Mucosa of stomach (tissue), 1 donor: ENCODE data around the gene PTOV1.

ENCODE experiments used
- H3K27me3 ChIP-seq: one replicate; pipeline ENCODE4 v1.7.0; 2013; ENCODE audit warnings: mild to moderate bottlenecking, low read length; ENCODE audit not compliant: control insufficient read depth, insufficient read depth
- H3K36me3 ChIP-seq: one replicate; pipeline ENCODE4 v1.7.0; 2013; ENCODE audit warnings: low read length; ENCODE audit not compliant: control insufficient read depth, insufficient read depth
- H3K4me1 ChIP-seq: one replicate; pipeline ENCODE4 v1.7.0; 2013; ENCODE audit warnings: mild to moderate bottlenecking, low read length; ENCODE audit not compliant: control insufficient read depth, insufficient read depth
- H3K4me3 ChIP-seq: one replicate; pipeline ENCODE4 v1.7.0; 2013; ENCODE audit warnings: low read length
- H3K9ac ChIP-seq: one replicate; pipeline ENCODE4 v1.7.0; 2013; ENCODE audit warnings: mild to moderate bottlenecking, low read length, moderate library complexity
- H3K9me3 ChIP-seq: one replicate; pipeline ENCODE4 v1.7.0; 2013; ENCODE audit warnings: mild to moderate bottlenecking, low read length, moderate library complexity; ENCODE audit not compliant: control insufficient read depth
- donor health status: Pancreatic carcinoma.

PTOV1 gene

DNA sequence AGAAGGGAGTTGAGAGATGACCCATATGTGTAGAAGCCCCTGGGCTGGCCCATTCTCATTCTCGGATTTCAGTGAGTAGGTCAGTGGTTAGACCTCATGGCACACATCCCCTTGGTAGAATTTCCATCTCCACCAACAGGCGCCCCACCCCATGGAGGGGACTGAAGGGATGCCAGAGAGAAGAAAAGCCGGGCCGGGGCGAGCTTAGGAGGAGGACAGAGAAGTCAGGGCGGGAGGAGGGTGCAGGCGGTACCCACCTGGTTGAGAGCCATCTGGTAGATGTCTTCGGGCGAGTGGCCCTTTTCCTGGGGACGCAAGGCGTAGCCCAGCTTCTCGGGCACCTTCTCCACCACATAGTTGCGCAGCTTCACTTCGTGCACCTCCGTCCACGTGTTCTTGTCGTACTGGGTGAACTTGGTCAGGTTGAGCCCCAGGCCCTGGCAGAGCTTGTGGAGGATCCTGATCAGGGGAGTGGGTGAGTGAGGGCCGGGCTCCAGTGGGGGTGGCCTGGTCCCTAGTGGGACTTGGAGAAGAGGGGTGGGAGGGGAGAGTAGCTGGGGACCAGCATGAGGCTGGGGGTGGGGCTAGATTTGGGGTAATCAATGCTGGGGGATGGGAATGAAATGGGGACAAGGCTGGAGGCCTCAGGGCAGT is 43.2 kb downstream of the PTOV1 start:
- Histone ChIP-seq H3K4me1 (peaks cover 12% of the 10 kb centered on the region), H3K4me3 (no peak overlapping the region), H3K9ac (no peak overlapping the region), H3K36me3 (no peaks in the 10 kb centered on the region), H3K27me3 (peaks cover 9% of the 10 kb centered on the region), H3K9me3 (no peaks in the 10 kb centered on the region)

- Histone ChIP-seq H3K36me3 (no peaks in the 10 kb centered on the region), H3K4me1 (peaks cover 8% of the 10 kb centered on the region), H3K9me3 (no peaks in the 10 kb centered on the region), H3K4me3 (no peak overlapping the region), H3K27me3 (peaks cover 9% of the 10 kb centered on the region), H3K9ac (no peak overlapping the region)
Observed at GRCh38 chr19:49894879-49895565, 44.1 kb downstream of the PTOV1 start.

- H3K36me3 ChIP-seq = no peaks in the 10 kb centered on the region
- no peak overlapping the region for H3K4me3 ChIP-seq
- H3K9ac ChIP-seq = no peak overlapping the region
- H3K9me3 ChIP-seq = no peaks in the 10 kb centered on the region
- peaks cover 6% of the 10 kb centered on the region for H3K4me1 ChIP-seq
- H3K27me3 ChIP-seq = peaks cover 9% of the 10 kb centered on the region
Observed at GRCh38 chr19:49895566-49896297, 44.8 kb downstream of the PTOV1 start.

DNA sequence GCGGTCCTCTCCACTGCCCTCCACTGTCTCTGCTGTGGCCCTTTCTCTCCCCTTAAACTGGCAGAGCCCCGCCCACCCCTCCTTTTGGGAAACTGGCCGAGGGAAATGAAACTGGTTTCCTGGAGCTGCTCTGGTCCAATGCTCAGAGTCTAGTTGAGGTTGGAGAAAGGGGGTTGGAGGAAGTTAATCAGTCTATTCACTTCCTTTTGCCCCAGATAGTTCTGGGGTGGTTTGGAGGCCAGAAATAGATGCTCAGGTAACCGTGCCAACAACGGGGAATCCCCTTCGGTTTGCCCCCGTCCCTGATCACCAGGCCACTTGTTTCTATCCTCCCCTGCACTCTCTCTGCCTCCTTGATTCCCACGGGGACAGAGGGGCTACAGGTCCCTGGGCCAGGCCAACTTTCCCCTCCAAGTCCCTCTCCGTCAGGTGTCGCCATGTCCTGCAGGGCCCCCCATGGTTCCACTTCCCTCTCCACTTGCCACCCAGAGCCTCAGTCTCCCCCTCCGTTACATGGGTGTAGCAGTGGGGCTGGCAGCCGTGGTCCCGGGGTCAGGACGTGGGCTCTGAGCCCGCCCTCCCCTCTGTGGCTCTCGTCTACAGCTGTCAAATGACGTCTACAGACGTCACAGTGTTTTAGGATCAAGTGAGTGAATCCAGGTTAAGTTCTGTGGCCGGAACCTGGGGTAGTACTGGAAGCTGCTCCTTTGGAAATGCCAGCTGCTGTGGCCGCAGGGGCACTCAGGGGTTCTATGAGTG is 46.1 kb downstream of the PTOV1 start, which contains the start of gene IL4I1:
Gene IL4I1 (minus strand): TSS at position 25 of the 759 bp plus-strand sequence. CDS start 727 bp downstream, outside the sequence.
- Histone ChIP-seq H3K27me3 (peaks cover 3% of the 10 kb centered on the region), H3K9me3 (no peaks in the 10 kb centered on the region), H3K9ac (no peak within 1 kb of the TSS), H3K36me3 (no peaks in the 10 kb centered on the region), H3K4me1 (peaks cover 6% of the 10 kb centered on the region), H3K4me3 (no peak within 1 kb of the TSS)

GRCh38 chr19:49904136-49904535 is 53.2 kb downstream of the PTOV1 start:
- Histone ChIP-seq H3K4me3 (no peak overlapping the region), H3K9me3 (no peaks in the 10 kb centered on the region), H3K27me3 (no peaks in the 10 kb centered on the region), H3K36me3 (no peaks in the 10 kb centered on the region), H3K4me1 (no peaks in the 10 kb centered on the region), H3K9ac (no peak overlapping the region)

GRCh38 chr19:49906879-49907564 is 56.1 kb downstream of the PTOV1 start:
- Histone ChIP-seq H3K27me3 (no peaks in the 10 kb centered on the region), H3K4me1 (peaks cover 3% of the 10 kb centered on the region), H3K4me3 (no peak overlapping the region), H3K9ac (no peak overlapping the region), H3K9me3 (no peaks in the 10 kb centered on the region), H3K36me3 (no peaks in the 10 kb centered on the region)

DNA sequence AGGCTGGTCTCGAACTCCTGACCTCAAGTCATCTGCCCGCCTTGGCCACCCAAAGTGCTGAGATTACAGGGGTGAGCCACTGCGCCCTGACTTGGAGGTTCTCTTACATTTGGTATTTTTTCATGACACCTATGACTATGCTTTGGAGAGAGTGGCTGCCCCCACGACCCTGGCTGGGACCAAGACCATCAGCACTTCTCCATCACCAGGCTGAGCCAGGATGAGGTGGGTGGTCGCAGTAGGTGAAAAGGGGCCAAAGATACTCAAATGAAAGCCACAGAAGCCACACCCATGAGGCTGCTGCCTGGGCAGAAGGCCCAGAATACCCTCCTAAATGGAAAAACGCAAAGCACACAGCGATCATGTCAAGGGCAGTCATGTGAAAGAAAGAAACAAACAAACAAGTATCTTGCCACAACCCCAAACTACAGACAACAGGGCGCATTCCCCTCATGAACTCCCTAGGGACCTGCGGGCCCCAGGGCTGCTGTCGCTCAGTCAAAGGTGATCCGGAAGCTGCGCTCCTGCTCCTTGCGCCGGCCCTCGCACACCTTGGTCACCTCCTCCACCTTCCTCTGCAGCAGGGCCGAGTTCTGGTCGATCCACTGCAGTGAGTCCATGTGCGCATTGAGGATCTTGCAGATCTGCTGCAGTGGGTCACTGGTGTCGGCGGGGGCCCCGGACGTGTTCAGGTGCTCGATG is 56.9 kb downstream of the PTOV1 start:
- peaks cover 3% of the 10 kb centered on the region for H3K4me1 ChIP-seq
- H3K36me3 ChIP-seq = peaks cover 3% of the 10 kb centered on the region
- no peaks in the 10 kb centered on the region for H3K9me3 ChIP-seq
- H3K27me3 ChIP-seq = no peaks in the 10 kb centered on the region
- H3K9ac ChIP-seq = no peak overlapping the region
- no peak overlapping the region for H3K4me3 ChIP-seq

DNA sequence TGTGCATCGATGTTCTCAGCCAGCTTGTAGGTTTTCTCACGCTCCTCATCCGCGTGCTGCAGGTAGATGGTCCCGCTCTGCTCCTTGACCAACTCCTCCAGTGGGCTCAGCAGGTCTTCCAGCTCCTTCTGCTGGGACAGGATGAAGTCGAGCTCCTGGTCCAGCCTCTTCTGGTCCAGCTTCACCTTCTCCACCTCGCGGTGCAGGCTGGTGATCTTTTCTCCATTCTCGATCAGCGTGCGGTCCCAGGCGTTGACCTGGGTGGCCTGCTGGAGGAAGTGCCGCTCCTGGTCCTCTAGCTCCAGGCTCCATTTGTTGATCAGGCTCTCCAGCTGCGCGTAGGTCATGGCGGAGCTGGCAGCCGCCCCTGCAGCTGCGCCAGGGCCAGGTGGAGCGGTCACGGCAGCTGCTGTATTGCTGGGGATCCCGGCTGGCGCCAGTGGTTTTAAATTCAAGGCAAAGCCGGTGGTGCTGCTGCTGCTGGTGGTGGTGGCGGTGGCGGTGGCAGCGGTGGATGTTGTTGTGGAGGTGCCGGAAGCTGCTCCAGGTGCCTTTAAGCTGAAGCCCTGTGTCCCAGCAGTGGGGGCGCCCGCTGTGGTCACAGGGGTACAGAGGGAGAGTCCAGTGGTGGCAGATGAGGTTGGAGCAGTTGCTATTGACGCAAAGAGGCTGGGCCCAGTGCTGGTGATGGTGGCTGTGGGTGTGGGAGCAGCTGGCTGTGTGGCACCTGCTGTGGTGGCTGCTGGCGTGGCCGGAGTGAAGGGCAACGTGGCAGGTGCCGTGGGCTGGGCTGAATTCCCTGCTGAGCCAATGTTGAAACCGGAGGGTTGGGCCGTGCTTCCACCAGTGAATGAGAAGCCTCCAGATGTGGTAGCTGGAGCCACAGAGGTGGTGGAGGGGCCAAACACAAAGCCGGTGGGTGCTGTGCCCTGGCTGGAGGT is 57.8 kb downstream of the PTOV1 start:
- no peak overlapping the region for H3K4me3 ChIP-seq
- no peaks in the 10 kb centered on the region for H3K9me3 ChIP-seq
- H3K27me3 ChIP-seq = no peaks in the 10 kb centered on the region
- H3K36me3 ChIP-seq = peaks cover 8% of the 10 kb centered on the region
- no peak overlapping the region for H3K9ac ChIP-seq
- peaks cover 3% of the 10 kb centered on the region for H3K4me1 ChIP-seq

DNA sequence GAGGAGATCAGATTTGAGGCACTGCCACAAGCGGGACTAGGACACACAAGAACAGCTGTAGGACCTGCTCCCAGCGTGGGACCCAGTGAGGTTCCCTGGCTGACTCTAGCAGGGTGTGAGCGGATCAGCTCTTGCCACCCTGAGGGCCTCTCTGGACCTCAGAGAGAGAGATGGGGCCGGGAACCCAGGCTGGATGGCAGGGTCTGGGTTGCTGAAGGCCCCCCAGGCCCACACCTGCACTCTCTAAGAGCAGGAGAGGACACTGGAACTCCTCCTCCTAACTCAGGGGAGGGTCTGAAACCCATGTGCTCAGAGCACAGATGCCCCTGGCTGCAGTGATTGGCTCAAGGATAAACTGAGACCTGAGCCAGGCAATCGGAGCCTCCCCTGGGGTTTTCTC is 59.2 kb downstream of the PTOV1 start:
- H3K4me3 ChIP-seq = no peak overlapping the region
- H3K27me3 ChIP-seq = no peaks in the 10 kb centered on the region
- H3K4me1 ChIP-seq = peaks cover 3% of the 10 kb centered on the region
- H3K36me3 ChIP-seq = peaks cover 8% of the 10 kb centered on the region
- H3K9ac ChIP-seq = no peak overlapping the region
- no peaks in the 10 kb centered on the region for H3K9me3 ChIP-seq
